Measurements from ENCODE around the gene CENPF.

DNA sequence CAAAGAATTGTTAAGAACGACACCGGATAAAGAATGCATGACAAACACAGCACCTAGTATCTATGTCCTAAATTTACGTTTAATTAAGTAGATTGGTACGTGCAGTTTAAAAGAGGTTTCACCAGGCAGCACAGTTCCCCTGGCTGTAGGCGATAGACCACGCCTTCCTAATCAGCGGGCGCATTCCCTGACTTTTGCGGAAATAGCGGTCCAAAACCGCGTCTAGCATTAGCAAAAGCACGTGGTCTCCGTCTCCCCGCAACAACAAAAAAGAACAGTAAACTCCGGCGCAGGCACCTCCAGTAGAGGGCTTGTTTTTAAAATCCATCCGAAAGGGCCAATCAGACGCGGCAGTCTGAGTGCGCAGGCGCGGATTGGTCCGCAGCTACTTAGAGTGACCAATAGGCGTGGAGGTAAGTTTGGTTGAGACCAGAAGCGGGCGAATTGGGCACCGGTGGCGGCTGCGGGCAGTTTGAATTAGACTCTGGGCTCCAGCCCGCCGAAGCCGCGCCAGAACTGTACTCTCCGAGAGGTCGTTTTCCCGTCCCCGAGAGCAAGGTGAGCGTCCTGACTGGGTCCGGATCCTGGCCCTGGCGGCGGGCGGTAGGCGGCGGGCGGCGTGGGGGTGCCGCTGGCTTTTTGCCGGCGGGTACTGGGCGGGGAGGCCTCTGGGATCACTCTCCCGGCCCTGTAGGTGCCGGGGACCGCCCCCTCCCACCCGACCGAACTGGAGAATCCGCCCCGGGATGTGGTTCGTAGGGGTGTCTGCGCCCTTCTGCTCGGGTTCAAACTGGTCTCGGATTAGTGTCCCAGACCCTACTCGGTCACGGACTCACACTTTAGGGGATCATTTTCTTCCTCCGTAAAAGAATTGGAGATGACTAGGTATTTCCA, at the start of gene CENPF:
- TF ChIP-seq TAF1 (IDR thresholded peaks at IDR 0.05; ENCODE audit: low read depth, low read length) (no peak), POLR2A (IDR thresholded peaks at IDR 0.05; ENCODE audit: low read depth, low read length) (no peak), POLR2AphosphoS5 (IDR thresholded peaks at IDR 0.05; ENCODE audit: low read depth, low read length) (no peak), SPI1 (IDR thresholded peaks at IDR 0.05; ENCODE audit: low read depth, low read length) (0 out of 2 replicates have a peak, but pooled peaks have one; percentile 17)

All from GM12891 (cell line).